NOMO-1 treated with DMSO at 0.1 percent for 48 hours (cell line): Measurements from ENCODE around the gene FRMPD4.

ENCODE experiments used
- DNase-seq: peaks from one replicate; lab custom pipeline; 2025; ENCODE audit not compliant: unreplicated experiment; lab: John Stamatoyannopoulos, UW

FRMPD4 gene

DNA sequence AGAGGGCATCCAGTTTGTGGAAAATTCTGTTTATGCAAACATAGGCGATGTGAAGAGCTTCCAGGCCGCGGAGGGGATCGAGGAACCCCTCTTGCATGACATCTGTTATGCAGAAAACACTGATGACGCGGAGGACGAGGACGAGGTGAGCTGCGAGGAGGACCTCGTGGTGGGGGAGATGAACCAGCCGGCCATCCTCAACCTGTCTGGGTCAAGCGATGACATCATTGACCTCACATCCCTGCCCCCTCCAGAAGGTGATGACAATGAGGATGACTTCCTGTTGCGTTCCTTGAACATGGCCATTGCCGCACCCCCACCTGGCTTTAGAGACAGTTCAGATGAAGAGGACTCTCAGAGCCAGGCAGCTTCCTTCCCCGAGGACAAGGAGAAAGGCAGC, 578.3 kb downstream of the FRMPD4 start:
- DNase-seq: no peak

DNA sequence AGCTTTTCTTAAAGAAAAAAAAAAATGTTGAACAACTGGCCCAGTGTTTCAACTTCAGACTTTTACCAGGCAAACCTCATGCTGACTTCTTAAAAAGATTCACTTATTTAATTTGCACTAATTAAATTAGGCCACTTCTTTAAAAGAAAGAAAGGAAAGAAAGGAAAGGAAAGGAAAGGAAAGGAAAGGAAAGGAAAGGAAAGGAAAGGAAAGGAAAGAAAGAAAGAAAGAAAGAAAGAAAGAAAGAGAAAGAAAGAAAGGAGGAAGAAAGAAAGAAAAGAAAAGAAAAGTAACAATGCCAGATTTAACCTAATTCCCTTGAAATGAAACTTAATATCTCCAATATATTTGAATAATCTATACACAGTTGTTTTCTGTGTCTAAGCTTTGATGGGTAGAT, 581.6 kb downstream of the FRMPD4 start:
- DNase-seq: no peak

DNA sequence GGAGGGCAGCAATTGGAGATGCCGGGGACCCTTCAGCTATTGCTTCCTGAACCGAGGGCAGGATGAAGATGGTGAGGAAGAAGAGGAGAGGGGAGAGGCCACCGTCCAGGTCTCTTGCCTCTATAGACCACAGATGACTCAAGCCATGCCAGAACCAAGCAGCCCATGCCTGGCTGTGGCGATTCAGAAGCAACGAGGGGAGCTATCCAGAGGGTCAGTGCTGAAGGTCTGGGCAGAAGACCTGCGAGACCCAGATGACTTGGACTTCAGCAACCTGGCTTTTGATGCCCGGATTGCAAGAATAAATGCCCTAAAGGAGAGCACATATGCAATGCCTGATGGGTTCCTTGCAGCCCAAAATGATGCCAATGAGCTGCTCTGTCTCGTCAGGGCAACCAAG, 582.8 kb downstream of the FRMPD4 start:
- no peak for DNase-seq

DNA sequence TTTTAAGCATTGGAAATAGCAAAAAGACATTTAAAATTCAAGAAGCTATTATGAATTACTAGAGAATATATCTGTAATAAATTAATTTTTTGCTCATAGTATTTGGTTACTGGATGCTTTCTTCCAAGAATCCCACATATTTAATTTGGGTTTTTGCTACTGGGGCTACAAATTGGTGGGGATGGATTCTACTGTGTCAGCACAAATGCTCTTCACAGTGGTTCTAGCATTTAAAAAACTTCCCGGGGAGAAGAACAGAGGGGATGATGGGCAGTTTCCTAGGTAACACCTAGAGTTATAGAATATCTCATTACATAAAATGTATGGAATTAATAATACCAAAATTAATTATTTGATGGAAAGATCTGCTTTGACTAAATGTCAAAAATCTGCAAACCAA, 584.0 kb downstream of the FRMPD4 start:
- no peak for DNase-seq

DNA sequence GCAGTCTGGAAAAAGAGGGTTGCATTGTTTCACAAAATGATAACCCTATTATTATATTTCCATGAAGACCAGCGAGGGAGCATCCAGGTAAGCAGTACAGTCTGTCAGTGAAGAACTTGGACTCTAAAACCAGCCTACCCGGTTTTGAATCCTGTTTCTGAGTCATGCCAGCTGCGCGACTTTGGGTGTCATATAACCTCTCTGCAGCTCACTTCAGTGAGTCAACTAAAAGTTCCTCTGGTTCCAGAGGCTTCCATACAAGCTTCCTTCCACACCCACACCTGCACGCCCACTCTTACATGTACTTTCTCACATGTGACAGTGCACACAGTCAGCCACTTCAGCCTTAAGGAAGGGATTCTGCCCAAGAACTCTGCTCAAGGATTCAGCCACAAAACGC, 603.1 kb downstream of the FRMPD4 start:
- no peak for DNase-seq

DNA sequence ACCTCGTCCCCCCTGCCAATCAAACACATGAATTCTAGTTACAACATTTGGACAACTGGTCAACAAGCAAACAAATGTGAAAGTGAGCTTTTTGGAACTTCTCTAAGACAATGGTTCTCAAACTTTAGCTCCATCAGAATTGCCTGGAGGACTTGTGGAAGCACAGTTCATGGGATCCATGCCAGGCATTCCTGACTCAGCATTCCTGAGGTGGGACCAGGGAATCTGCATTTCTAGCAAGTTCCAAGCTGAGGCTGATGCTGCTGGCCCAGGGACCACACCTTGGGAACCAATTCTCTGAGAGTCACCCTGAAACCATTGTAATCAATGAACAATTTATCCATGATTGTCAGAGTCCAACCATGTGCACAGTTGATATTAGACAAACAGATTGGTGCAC, 609.2 kb downstream of the FRMPD4 start:
- DNase-seq: no peak

DNA sequence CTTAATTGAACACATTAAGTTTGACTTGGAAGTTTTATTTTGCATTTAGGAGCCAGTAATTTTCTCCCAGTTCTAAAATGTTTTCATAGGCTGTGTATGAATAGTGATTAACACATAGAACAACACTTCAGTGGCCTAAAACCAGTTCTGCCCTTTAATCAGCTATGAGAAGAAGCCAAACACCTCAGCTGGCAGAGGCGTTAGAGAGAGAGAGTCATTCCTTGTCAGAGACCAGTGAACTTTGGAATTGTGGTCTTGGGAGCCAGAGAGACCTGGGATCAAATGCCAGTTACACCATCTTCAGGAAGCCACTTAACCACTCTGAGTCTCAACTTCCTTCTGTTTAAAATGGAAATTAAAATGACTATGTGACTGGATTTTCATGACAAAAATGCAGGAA, 613.6 kb downstream of the FRMPD4 start:
- DNase-seq: no peak

DNA sequence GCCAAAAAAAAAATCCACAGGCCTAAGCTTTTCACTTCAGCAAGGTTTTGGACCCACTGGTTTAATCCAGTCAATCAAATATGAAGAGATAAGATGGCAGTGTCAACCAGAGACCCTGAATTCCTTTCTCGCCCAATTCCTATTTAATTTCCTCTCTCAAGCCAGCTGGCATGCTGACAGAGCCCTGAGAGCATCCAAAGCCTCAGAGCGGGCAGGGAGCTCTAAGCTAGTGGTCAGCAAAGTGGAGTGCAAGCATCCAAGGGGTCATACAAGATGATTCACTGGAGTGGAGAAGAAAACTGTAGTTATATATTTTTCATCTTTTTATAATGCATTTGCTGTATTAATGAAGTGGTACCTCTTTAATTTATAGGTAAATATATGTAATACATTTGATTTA, 615.1 kb downstream of the FRMPD4 start:
- no peak for DNase-seq

DNA sequence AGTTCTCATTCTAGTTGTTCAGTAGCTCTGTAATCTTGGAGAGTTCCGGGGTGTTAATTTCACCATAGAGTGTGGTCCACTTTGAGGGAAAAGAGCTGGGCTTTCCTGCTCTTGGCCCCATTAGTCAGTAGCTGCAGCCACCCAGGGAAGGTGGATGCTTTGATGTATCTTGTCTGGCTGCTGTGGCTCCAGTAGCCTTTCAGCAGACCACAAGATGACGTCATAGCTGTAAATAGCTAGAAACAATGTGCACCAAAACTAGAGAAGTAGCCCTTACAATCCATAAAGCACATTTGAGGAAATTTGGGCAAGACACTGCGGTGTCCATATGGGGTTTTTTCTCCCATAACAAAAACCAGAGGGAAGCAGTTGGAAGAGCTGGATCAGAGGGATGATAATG, 620.0 kb downstream of the FRMPD4 start:
- DNase-seq: peak; percentile 29

DNA sequence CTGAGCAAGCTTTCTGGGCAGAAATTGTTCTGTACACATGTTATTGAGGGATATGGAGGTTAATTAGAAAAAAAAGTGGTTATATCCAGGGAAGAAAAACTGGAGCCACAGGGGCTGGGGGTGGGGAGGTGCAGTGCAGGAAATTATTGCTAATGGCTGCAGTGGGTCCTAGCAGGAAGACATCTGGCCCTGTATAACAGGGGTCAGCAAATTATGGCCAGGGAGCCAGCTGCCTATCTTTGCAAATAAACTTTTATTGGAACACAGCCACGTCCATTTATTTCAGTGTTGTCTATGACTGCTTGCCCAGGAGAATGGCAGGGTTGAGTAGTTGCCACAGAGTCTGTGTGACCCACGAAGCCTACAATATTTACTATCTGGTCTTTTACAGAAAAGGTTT, 629.6 kb downstream of the FRMPD4 start:
- DNase-seq: no peak

DNA sequence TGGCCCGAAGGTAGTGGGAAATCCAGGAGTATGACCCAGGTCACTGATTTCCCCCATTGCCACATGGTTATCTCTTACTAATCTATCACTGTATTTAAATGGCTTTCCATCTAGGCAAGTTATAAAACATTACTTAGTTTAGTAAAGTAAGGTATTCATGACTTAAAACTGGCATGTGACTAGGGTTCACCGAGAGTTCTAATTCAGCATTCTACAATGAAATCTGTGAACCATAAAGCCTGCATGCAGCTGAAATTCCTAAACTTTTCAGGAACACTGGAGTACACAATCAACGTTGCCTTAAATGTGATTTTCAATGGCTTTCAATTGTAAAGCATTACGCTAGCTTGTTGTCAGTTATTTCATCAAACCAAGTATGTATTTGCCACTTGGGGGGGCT, 630.2 kb downstream of the FRMPD4 start:
- no peak for DNase-seq

DNA sequence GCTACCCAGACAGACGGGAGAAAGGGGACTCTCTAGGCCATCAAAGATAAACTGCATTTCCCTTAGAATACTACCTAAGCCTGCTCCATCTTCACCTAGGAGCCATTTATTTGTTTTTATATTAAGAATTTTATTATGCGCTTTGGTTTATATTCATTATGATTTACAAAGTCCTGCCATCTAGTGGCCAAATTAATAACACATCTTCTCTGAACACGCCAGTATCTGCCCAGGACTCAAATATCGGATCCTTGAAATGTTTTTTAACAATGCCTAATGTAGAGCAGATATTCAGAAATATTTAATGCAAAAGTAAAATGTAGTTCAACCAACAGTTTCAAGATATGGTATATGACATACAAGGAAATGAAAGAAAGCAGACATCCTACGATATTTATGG, 632.2 kb downstream of the FRMPD4 start:
- DNase-seq: peak; percentile 48

DNA sequence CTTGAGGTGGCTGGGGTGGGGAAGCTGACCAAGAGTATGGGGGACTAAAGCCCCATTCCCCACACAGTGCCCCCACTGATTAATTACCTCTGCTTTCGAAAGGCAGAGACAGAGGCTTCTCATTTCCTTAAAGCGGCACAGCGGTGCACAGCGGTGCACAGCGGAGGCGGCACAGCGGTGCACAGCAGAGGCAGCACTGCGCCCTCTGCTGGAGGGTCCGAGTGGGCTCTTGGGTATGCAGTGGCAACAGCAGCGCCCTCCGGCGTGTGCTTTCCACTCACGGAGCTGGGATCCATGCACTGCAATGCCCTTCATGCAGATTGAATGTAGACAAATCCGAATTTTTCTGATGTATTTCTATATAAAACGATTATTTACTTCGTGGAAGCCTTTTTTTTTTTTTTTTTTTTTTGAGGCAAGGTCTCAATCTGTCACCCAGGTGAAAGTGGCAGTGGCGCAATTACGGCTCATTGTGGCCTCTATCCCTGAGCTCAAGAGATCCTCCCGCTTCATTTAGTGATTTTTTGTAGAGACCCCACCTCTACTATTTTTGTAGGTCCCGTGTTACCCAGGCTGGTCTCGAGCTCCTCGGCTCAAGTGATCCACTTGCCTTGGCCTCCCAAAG, 633.3 kb downstream of the FRMPD4 start:
- peak; percentile 71 for DNase-seq
